ENCODE data around the gene MREG. TPM values are rescaled to one million over a fixed set of nuclear protein-coding genes. Genes with fewer than 3 reads are reported as not detected.

Gene MREG
- total and polyA plus RNA-seq, 3 experiments from 2014 or later = 3.9 to 26.2 (median 25.4) TPM

DNA sequence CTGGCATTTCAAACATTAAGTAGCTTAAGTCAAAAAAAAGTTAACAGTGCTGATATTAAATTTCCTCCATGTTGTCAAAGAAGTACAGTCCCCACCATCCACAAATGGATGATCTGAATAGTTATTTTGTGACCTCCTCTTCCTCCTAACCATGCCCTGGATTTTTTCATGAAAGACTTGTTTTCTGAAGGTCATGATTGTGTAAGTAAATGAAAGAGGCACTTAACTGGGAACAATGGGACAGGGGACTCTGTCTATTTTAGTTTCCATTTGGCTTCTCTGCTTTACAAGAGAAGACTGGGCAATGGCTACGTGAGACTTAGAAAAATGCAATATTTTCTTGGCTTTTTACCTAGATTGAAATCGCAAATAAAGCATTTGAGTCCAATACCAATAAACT lies 36.1 kb upstream of the MREG start:
- no peaks in the 10 kb centered on the region for H3K27me3 ChIP-seq (ENCODE audit: insufficient read depth, low read length, poor library complexity, severe bottlenecking)
- Mint-ChIP-seq H3K4me3 (no peak overlapping the region), H3K27me3 (no peaks in the 10 kb centered on the region), H3K27ac (no peak overlapping the region), H3K4me1 (no peaks in the 10 kb centered on the region), H3K36me3 (peaks cover 1 to 42% (median 16%) of the 10 kb centered on the region in 3 donors), H3K9me3 (no peaks in the 10 kb centered on the region)
- CTCF ChIA-PET = interaction anchor here (0.8 to 1.1 kb wide), 2 partner anchors 16 to 18 kb away, joined by 3 read pairs; no protein-coding TSS in a partner anchor
- POLR2A ChIA-PET = no interaction called here
- no peaks in the 10 kb centered on the region for H3K36me3 ChIP-seq (ENCODE audit: insufficient read depth, low read length)
- H3K4me1 ChIP-seq (ENCODE audit: insufficient read depth, low read length) = no peaks in the 10 kb centered on the region
- no peaks in the 10 kb centered on the region for H3K9me3 ChIP-seq (ENCODE audit: low read length)
- no peak for DNase-seq
- no peak overlapping the region for H3K4me3 ChIP-seq (ENCODE audit: low read length)
- no peak overlapping the region for H3K27ac ChIP-seq (ENCODE audit: low read depth, low read length)

DNA sequence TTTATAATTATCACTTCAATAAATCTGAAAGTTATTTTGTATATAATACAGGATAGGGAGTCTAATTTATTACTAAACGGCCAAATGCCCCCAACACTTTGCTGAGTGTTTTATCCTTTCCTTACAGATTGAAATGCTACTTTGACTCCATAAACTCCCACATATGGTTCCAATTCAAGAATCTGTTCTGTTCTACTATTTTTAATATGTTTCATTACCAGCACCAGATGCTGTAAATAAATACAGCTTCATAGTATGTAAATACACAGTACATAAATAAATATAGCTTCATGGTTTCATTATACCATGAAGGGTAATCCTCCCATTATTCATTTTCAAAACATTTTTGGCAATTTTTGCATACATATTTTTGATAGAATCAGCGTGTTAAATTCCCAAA lies 34.0 kb upstream of the MREG start:
- Histone ChIP-seq H3K36me3 (ENCODE audit: insufficient read depth, low read length) (peaks cover 7% of the 10 kb centered on the region), H3K4me3 (ENCODE audit: low read length) (no peak overlapping the region), H3K9me3 (ENCODE audit: low read length) (no peaks in the 10 kb centered on the region), H3K27me3 (ENCODE audit: insufficient read depth, low read length, poor library complexity, severe bottlenecking) (no peaks in the 10 kb centered on the region), H3K4me1 (ENCODE audit: insufficient read depth, low read length) (no peaks in the 10 kb centered on the region), H3K27ac (ENCODE audit: low read depth, low read length) (no peak overlapping the region)
- Mint-ChIP-seq H3K4me1 (no peaks in the 10 kb centered on the region), H3K36me3 (peaks cover 6 to 54% (median 20%) of the 10 kb centered on the region in 3 donors), H3K27me3 (no peaks in the 10 kb centered on the region), H3K4me3 (no peak overlapping the region), H3K9me3 (no peaks in the 10 kb centered on the region), H3K27ac (no peak overlapping the region)
- DNase-seq = no peak
- POLR2A ChIA-PET = no interaction called here
- CTCF ChIA-PET = interaction anchor here (1.5 kb wide), 1 partner anchor 67 kb away, joined by 4 read pairs; no protein-coding TSS in a partner anchor

DNA sequence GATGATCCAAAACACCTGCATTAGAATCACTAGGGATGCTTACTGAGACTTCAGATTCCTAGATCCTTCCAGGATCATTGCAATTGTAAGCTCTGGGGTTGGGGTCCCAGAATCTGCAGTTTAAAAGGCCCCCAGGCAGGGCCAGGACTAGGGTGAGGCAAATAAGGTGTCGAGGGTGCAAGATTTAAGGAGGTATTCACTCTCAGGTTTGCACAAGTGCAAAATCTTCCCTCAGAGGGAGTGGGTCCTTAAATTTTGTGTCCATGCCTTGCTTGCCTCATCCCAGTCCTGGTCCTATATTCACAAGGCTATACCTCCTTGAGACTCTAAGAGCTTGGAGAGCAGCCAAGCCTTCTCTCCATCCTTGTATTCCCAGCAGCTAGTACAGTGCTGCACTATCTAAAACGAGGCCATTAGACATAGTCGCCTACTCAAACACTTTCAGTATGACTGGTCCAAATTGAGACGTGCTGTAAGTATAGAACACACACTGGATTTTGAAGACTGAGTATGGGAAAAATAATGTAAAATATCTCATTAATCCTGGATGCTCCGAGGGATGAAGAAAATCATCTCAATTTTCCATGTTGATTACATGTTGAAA lies 31.6 kb upstream of the MREG start:
- Histone ChIP-seq H3K4me3 (ENCODE audit: low read length) (no peak overlapping the region), H3K9me3 (ENCODE audit: low read length) (no peaks in the 10 kb centered on the region), H3K27me3 (ENCODE audit: insufficient read depth, low read length, poor library complexity, severe bottlenecking) (no peaks in the 10 kb centered on the region), H3K36me3 (ENCODE audit: insufficient read depth, low read length) (peaks cover 10% of the 10 kb centered on the region), H3K4me1 (ENCODE audit: insufficient read depth, low read length) (no peaks in the 10 kb centered on the region), H3K27ac (ENCODE audit: low read depth, low read length) (no peak overlapping the region)
- Mint-ChIP-seq H3K4me3 (no peak overlapping the region), H3K9me3 (no peaks in the 10 kb centered on the region), H3K4me1 (no peaks in the 10 kb centered on the region), H3K27me3 (no peaks in the 10 kb centered on the region), H3K27ac (peak overlapping the region in 2 of 8 donors; percentile 43 to 82), H3K36me3 (peaks cover 6 to 60% (median 17%) of the 10 kb centered on the region in 3 donors)
- ChIA-PET POLR2A (interaction anchor here (1.0 kb wide), 1 partner anchor 64 kb away, joined by 3 read pairs; no protein-coding TSS in a partner anchor), CTCF (interaction anchor here (1.2 to 1.3 kb wide), 2 partner anchors 11 to 67 kb away, joined by 3 read pairs; no protein-coding TSS in a partner anchor)
- DNase-seq = no peak

DNA sequence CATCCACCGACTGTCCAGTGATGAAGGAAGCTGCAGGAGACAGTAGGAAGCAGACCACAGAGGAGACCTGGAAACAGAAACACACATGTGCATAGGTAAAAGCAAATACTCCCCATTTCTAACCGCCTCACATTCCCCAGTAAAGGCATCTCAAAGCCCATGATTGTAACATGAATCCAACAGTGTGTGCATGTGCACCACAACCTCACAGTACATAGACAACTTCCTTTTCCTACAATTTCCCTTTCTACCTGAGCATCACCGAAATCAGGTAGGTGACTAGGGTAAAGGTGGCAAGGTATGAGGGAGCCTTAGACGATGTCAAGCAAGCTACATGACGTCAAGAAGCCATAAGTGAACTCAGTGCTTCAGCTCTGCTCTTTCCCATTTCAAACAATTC lies 30.6 kb upstream of the MREG start:
- Mint-ChIP-seq H3K36me3 (peaks cover 6 to 63% (median 21%) of the 10 kb centered on the region in 3 donors), H3K4me3 (no peak overlapping the region), H3K27ac (peak overlapping the region in 2 of 8 donors; percentile 1 to 64), H3K27me3 (no peaks in the 10 kb centered on the region), H3K4me1 (no peaks in the 10 kb centered on the region), H3K9me3 (no peaks in the 10 kb centered on the region)
- Histone ChIP-seq H3K4me3 (ENCODE audit: low read length) (no peak overlapping the region), H3K27ac (ENCODE audit: low read depth, low read length) (no peak overlapping the region), H3K9me3 (ENCODE audit: low read length) (no peaks in the 10 kb centered on the region), H3K36me3 (ENCODE audit: insufficient read depth, low read length) (peaks cover 10% of the 10 kb centered on the region), H3K27me3 (ENCODE audit: insufficient read depth, low read length, poor library complexity, severe bottlenecking) (no peaks in the 10 kb centered on the region), H3K4me1 (ENCODE audit: insufficient read depth, low read length) (no peaks in the 10 kb centered on the region)
- ChIA-PET POLR2A (no interaction called here), CTCF (interaction anchor here (1.4 kb wide), 1 partner anchor 10 kb away, joined by 6 read pairs; no protein-coding TSS in a partner anchor)
- no peak for DNase-seq

DNA sequence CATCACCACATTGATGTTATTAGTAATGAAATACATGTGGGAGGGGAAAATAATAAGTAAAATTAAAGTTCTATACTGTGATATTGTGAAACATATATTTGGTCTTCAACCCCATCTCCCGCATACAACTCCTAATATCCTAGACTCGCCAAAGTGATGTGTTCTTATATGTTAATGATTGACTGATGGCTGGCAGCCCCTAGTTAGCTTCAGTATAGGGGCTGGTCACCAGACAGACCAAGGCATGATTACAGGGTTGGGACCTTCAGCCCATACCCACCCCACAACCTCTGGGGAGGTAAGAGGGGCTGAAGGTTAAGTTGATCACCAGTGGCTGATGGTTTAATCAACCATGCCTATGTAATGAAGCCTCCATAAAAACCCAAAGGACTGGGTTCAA lies 28.1 kb upstream of the MREG start:
- Mint-ChIP-seq H3K36me3 (peaks cover 6 to 61% (median 16%) of the 10 kb centered on the region in 3 donors), H3K27ac (no peak overlapping the region), H3K27me3 (no peaks in the 10 kb centered on the region), H3K9me3 (no peaks in the 10 kb centered on the region), H3K4me1 (no peaks in the 10 kb centered on the region), H3K4me3 (no peak overlapping the region)
- Histone ChIP-seq H3K4me1 (ENCODE audit: insufficient read depth, low read length) (no peaks in the 10 kb centered on the region), H3K36me3 (ENCODE audit: insufficient read depth, low read length) (peaks cover 15% of the 10 kb centered on the region), H3K9me3 (ENCODE audit: low read length) (no peaks in the 10 kb centered on the region), H3K4me3 (ENCODE audit: low read length) (no peak overlapping the region), H3K27ac (ENCODE audit: low read depth, low read length) (no peak overlapping the region), H3K27me3 (ENCODE audit: insufficient read depth, low read length, poor library complexity, severe bottlenecking) (no peaks in the 10 kb centered on the region)
- ChIA-PET CTCF (no interaction called here), POLR2A (no interaction called here)
- DNase-seq = no peak

DNA sequence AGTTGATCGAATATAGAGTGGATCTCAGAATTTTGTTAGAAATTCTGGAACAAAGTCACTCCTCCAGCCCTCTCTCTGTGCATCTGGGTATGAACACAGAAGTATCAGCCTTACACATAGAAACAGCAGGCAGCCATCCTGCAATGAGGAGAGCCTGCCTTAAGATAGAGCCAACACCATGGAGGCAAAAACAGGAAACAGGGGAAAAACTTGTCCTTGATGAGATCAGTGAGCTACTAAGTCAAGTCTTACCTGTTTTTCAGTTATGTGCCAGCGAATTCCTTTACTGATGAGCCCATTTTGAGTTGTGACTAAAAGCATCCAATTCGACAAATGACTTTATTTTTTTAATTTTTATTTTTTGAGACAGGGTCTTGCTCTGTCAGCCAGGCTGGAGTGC lies 26.6 kb upstream of the MREG start:
- ChIA-PET POLR2A (no interaction called here), CTCF (interaction anchor here (0.8 kb wide), 1 partner anchor 27 kb away, joined by 3 read pairs; no protein-coding TSS in a partner anchor)
- no peaks in the 10 kb centered on the region for H3K9me3 ChIP-seq (ENCODE audit: low read length)
- H3K27me3 Mint-ChIP-seq = no peaks in the 10 kb centered on the region
- no peak overlapping the region for H3K4me3 Mint-ChIP-seq
- H3K27ac Mint-ChIP-seq = peak overlapping the region in 3 of 8 donors; percentile 25 to 74 (median 47)
- H3K36me3 Mint-ChIP-seq = peaks cover 6 to 61% (median 14%) of the 10 kb centered on the region in 3 donors
- no peak overlapping the region for H3K27ac ChIP-seq (ENCODE audit: low read depth, low read length)
- H3K4me1 ChIP-seq (ENCODE audit: insufficient read depth, low read length) = no peaks in the 10 kb centered on the region
- H3K27me3 ChIP-seq (ENCODE audit: insufficient read depth, low read length, poor library complexity, severe bottlenecking) = no peaks in the 10 kb centered on the region
- peaks cover 16% of the 10 kb centered on the region for H3K36me3 ChIP-seq (ENCODE audit: insufficient read depth, low read length)
- no peak for DNase-seq
- no peak overlapping the region for H3K4me3 ChIP-seq (ENCODE audit: low read length)
- H3K4me1 Mint-ChIP-seq = no peaks in the 10 kb centered on the region
- H3K9me3 Mint-ChIP-seq = no peaks in the 10 kb centered on the region

DNA sequence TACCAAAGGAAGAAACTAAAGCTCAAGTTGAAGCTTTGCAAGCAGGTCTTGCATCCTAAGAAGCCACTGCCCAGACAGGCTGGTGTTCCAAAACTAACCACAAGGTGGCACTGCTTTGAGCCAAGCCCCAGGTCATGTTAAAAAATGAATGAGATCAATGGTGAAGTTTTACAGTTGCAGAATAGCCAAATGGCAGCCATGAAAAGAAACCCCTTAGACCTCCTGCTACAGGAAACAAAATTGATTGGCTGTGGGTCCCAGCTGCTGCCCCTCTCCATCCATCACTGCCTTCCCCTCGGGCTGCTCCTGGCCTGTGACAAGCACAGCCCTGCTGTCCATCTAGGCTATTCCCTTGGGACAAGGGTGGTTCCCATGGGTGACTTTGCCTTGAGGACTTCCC lies 20.7 kb upstream of the MREG start:
- Mint-ChIP-seq H3K27ac (no peak overlapping the region), H3K9me3 (no peaks in the 10 kb centered on the region)

DNA sequence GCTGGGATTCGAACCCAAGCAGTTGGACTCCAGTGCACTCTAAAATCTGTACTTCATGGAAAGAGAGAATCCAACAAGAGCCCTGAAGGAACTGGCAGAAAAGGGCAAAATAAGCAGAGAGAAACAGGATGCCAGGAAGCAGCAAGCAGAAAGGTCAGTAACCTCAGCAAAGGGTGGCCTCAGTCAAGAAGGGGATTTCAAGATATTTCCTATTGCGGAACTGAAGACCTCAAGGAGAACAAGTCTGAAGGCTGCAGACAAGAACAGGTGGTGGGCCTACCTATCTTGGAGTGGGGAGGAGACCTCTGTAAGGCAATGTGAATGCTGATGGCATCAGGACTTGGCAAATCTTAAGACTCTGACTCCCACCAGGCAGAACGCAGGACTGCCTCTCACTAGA lies 20.1 kb upstream of the MREG start:
- no peaks in the 10 kb centered on the region for H3K4me1 ChIP-seq (ENCODE audit: insufficient read depth, low read length)
- H3K27me3 Mint-ChIP-seq = no peaks in the 10 kb centered on the region
- ChIA-PET CTCF (interaction anchor here (0.6 to 4.8 kb wide), 29 partner anchors 8 to 633 kb away, joined by 3 to 27 read pairs (median 4); partner anchors contain the start of gene XRCC5), POLR2A (no interaction called here)
- H3K4me3 Mint-ChIP-seq = no peak overlapping the region
- H3K4me3 ChIP-seq (ENCODE audit: low read length) = no peak overlapping the region
- H3K27ac Mint-ChIP-seq = no peak overlapping the region
- H3K27me3 ChIP-seq (ENCODE audit: insufficient read depth, low read length, poor library complexity, severe bottlenecking) = no peaks in the 10 kb centered on the region
- no peak overlapping the region for H3K27ac ChIP-seq (ENCODE audit: low read depth, low read length)
- peaks cover 3 to 8% (median 3%) of the 10 kb centered on the region in 3 donors for H3K4me1 Mint-ChIP-seq
- no peaks in the 10 kb centered on the region for H3K9me3 ChIP-seq (ENCODE audit: low read length)
- H3K36me3 Mint-ChIP-seq = peaks cover 0 to 42% (median 12%) of the 10 kb centered on the region in 3 donors
- H3K36me3 ChIP-seq (ENCODE audit: insufficient read depth, low read length) = peaks cover 6% of the 10 kb centered on the region
- DNase-seq = no peak
- H3K9me3 Mint-ChIP-seq = no peaks in the 10 kb centered on the region

More for the DNA sequence above, 20.7 kb upstream of the MREG start:
- H3K36me3 ChIP-seq (ENCODE audit: insufficient read depth, low read length) = peaks cover 6% of the 10 kb centered on the region
- ChIA-PET CTCF (interaction anchor here (0.6 to 4.8 kb wide), 30 partner anchors 9 to 632 kb away, joined by 3 to 27 read pairs (median 4); partner anchors contain the start of gene XRCC5), POLR2A (no interaction called here)
- H3K4me1 ChIP-seq (ENCODE audit: insufficient read depth, low read length) = no peaks in the 10 kb centered on the region
- no peak overlapping the region for H3K4me3 ChIP-seq (ENCODE audit: low read length)
- peak; percentile 57 to 82 (median 60) for DNase-seq
- Mint-ChIP-seq H3K4me3 (no peak overlapping the region), H3K4me1 (peaks cover 3 to 8% (median 3%) of the 10 kb centered on the region in 3 donors), H3K27me3 (no peaks in the 10 kb centered on the region), H3K36me3 (peaks cover 0 to 42% (median 12%) of the 10 kb centered on the region in 3 donors)
- no peaks in the 10 kb centered on the region for H3K9me3 ChIP-seq (ENCODE audit: low read length)
- H3K27ac ChIP-seq (ENCODE audit: low read depth, low read length) = no peak overlapping the region
- no peaks in the 10 kb centered on the region for H3K27me3 ChIP-seq (ENCODE audit: insufficient read depth, low read length, poor library complexity, severe bottlenecking)

Data from CD8-positive, alpha-beta memory T cell (primary cell).